HEK293 (cell line): ENCODE results near the gene PCDHA13.
A peak's percentile ranks its signal among the peaks of the same experiment; 100 is the strongest.

Experiments used
- EGR2 ChIP-seq: fragments of 450-650 bp; formaldehyde crosslinking; IDR thresholded peaks from 2 replicates; pipeline ENCODE4 v1.5.1; 2016; ENCODE audit warnings: low read depth, missing biosample characterization, missing genetic modification characterization
- GLI2 ChIP-seq: fragments of 450-650 bp; formaldehyde crosslinking; IDR thresholded peaks from 2 replicates; pipeline ENCODE4; 2017; ENCODE audit warnings: missing biosample characterization, missing genetic modification characterization, low read depth, borderline replicate concordance
- GLIS1 ChIP-seq: fragments of 450-650 bp; formaldehyde crosslinking; IDR thresholded peaks from 2 replicates; pipeline ENCODE4 v1.5.1; 2016; ENCODE audit warnings: missing biosample characterization, missing genetic modification characterization
- IKZF3 ChIP-seq: fragments of 450-650 bp; IDR thresholded peaks from 2 replicates; pipeline ENCODE4 v1.5.0; 2018; ENCODE audit warnings: missing biosample characterization, mild to moderate bottlenecking, missing genetic modification characterization, moderate library complexity
- KLF1 ChIP-seq: fragments of 450-650 bp; formaldehyde crosslinking; IDR thresholded peaks from 2 replicates; pipeline ENCODE4 v1.5.1; 2016; ENCODE audit warnings: missing biosample characterization, missing genetic modification characterization
- PRDM1 ChIP-seq: fragments of 450-650 bp; formaldehyde crosslinking; IDR thresholded peaks from 2 replicates; pipeline ENCODE4; 2016; ENCODE audit warnings: missing biosample characterization, missing genetic modification characterization
- YY1 ChIP-seq: fragments of 450-650 bp; formaldehyde crosslinking; IDR thresholded peaks from 2 replicates; pipeline ENCODE4 v1.5.1; 2018; ENCODE audit warnings: missing biosample characterization, missing genetic modification characterization
- ZBTB17 ChIP-seq: fragments of 450-650 bp; formaldehyde crosslinking; IDR thresholded peaks from 2 replicates; pipeline ENCODE4 v1.5.1; 2016; ENCODE audit warnings: missing biosample characterization, missing genetic modification characterization
- ZBTB26 ChIP-seq: fragments of 450-650 bp; formaldehyde crosslinking; optimal IDR thresholded peaks from 2 replicates; pipeline ENCODE3; 2016; ENCODE audit warnings: missing biosample characterization, mild to moderate bottlenecking, missing genetic modification characterization
- ZNF16 ChIP-seq: fragments of 450-650 bp; formaldehyde crosslinking; IDR thresholded peaks from 2 replicates; pipeline ENCODE4 v1.5.1; 2016; ENCODE audit warnings: low read depth, missing biosample characterization, missing genetic modification characterization
- ZNF2 ChIP-seq: fragments of 450-650 bp; formaldehyde crosslinking; IDR thresholded peaks from 2 replicates; pipeline ENCODE4 v1.5.1; 2016; ENCODE audit warnings: missing biosample characterization, missing genetic modification characterization
- ZNF214 ChIP-seq: fragments of 450-650 bp; formaldehyde crosslinking; IDR thresholded peaks from 2 replicates; pipeline ENCODE4 v1.5.1; 2017; ENCODE audit warnings: missing biosample characterization, mild to moderate bottlenecking, missing genetic modification characterization, borderline replicate concordance
- ZNF311 ChIP-seq: fragments of 450-650 bp; formaldehyde crosslinking; IDR thresholded peaks from 2 replicates; pipeline ENCODE4 v1.5.1; 2017; ENCODE audit warnings: missing biosample characterization, missing genetic modification characterization, borderline replicate concordance
- ZNF324 ChIP-seq: fragments of 450-650 bp; formaldehyde crosslinking; IDR thresholded peaks from 2 replicates; pipeline ENCODE4 v1.5.1; 2016; ENCODE audit warnings: missing biosample characterization, missing genetic modification characterization
- ZNF449 ChIP-seq: fragments of 450-650 bp; formaldehyde crosslinking; IDR thresholded peaks from 2 replicates; pipeline ENCODE4 v1.5.1; 2017; ENCODE audit warnings: missing biosample characterization, mild to moderate bottlenecking, missing genetic modification characterization, moderate library complexity
- ZNF48 ChIP-seq: fragments of 450-650 bp; formaldehyde crosslinking; IDR thresholded peaks from 2 replicates; pipeline ENCODE4 v1.5.1; 2016; ENCODE audit warnings: missing biosample characterization, missing genetic modification characterization
- ZNF544 ChIP-seq: fragments of 450-650 bp; formaldehyde crosslinking; IDR thresholded peaks from 2 replicates; pipeline ENCODE4 v1.5.0; 2017; ENCODE audit warnings: missing biosample characterization, missing genetic modification characterization
- ZNF560 ChIP-seq: fragments of 450-650 bp; formaldehyde crosslinking; IDR thresholded peaks from 2 replicates; pipeline ENCODE4 v1.5.1; 2017; ENCODE audit warnings: missing biosample characterization, missing genetic modification characterization, borderline replicate concordance
- ZNF596 ChIP-seq: fragments of 450-650 bp; IDR thresholded peaks from 2 replicates; pipeline ENCODE4 v1.5.0; 2018; ENCODE audit warnings: missing biosample characterization, mild to moderate bottlenecking, missing genetic modification characterization, moderate library complexity
- ZNF624 ChIP-seq: fragments of 450-650 bp; formaldehyde crosslinking; IDR thresholded peaks from 2 replicates; pipeline ENCODE4 v1.5.1; 2017; ENCODE audit warnings: missing biosample characterization, missing genetic modification characterization
- ZNF654 ChIP-seq: fragments of 450-650 bp; formaldehyde crosslinking; IDR thresholded peaks from 2 replicates; pipeline ENCODE4 v1.5.1; 2016; ENCODE audit warnings: low read depth, missing biosample characterization, missing genetic modification characterization
- ZNF658 ChIP-seq: fragments of 450-650 bp; formaldehyde crosslinking; IDR thresholded peaks from 2 replicates; pipeline ENCODE4; 2016; ENCODE audit warnings: missing biosample characterization, missing genetic modification characterization
- ZNF664 ChIP-seq: fragments of 450-650 bp; formaldehyde crosslinking; IDR thresholded peaks from 2 replicates; pipeline ENCODE4 v1.5.1; 2016; ENCODE audit warnings: missing biosample characterization, missing genetic modification characterization
- ZSCAN18 ChIP-seq: fragments of 450-650 bp; formaldehyde crosslinking; IDR thresholded peaks from 2 replicates; pipeline ENCODE4 v1.5.1; 2016; ENCODE audit warnings: missing biosample characterization, missing genetic modification characterization
- ZSCAN5A ChIP-seq: fragments of 450-650 bp; formaldehyde crosslinking; IDR thresholded peaks from 2 replicates; pipeline ENCODE4 v1.5.1; 2016; ENCODE audit warnings: missing biosample characterization, missing genetic modification characterization
- TF ChIP-seq, protein P1 (sequence below): fragments of 450-650 bp; formaldehyde crosslinking; IDR thresholded peaks from 2 replicates; pipeline ENCODE4 v1.5.1; 2016; ENCODE audit warnings: missing biosample characterization, missing genetic modification characterization
- TF ChIP-seq, protein P2 (sequence below): sonication (generic); formaldehyde crosslinking; IDR thresholded peaks from 2 replicates; pipeline ENCODE4 v1.8.1; 2022; ENCODE audit warnings: mild to moderate bottlenecking, moderate library complexity, missing genetic modification reagents
- TF ChIP-seq, protein P3 (sequence below): fragments of 450-650 bp; formaldehyde crosslinking; IDR thresholded peaks from 2 replicates; pipeline ENCODE4 v1.5.1; 2016; ENCODE audit warnings: missing biosample characterization, missing genetic modification characterization
- TF ChIP-seq, protein P4 (sequence below): fragments of 450-650 bp; formaldehyde crosslinking; IDR thresholded peaks from 2 replicates; pipeline ENCODE4 v1.5.1; 2017; ENCODE audit warnings: missing biosample characterization, missing genetic modification characterization

Gene PCDHA13

DNA sequence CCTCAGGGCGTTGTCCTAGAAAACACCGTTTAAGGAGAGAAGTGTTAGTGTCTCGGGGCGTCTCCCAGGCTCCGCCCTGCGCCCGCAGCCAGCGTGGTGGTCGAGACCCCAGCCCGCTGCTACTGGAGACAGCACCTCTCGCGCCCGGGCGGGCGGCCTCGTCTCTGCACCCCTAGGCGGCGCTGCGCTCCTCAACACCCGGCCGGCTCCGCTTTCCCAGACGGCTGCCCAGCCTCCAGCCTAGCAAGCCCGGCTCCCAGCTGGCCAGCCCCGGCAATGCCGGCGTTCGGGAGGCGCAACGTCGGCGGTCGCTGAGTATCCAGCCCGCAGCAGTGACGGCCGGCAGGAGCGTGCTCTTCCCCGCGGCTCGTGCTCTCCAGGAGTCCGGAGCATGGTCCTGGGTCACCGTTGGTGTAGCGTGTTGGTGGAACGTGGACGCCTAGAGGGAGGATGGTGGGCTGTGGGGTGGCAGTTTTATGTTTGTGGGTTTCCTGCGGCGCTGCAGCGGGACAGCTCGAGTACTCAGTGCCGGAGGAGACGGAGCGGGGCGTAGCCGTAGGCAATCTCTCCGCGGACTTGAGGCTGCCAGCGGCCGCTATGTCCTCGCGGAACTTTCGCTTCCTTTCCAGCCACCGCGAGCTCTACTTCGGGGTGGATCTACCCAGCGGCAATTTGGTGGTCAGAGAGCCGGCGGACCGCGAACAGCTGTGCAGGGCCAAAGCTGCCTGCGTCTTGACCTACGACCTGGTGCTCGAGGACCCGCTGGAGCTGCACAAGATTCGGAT is 44.7 kb downstream of the PCDHA13 start (continued):
- TF ChIP-seq ZNF214 (tag by site-specific recombination): no peak
- TF ChIP-seq, protein P1, sequence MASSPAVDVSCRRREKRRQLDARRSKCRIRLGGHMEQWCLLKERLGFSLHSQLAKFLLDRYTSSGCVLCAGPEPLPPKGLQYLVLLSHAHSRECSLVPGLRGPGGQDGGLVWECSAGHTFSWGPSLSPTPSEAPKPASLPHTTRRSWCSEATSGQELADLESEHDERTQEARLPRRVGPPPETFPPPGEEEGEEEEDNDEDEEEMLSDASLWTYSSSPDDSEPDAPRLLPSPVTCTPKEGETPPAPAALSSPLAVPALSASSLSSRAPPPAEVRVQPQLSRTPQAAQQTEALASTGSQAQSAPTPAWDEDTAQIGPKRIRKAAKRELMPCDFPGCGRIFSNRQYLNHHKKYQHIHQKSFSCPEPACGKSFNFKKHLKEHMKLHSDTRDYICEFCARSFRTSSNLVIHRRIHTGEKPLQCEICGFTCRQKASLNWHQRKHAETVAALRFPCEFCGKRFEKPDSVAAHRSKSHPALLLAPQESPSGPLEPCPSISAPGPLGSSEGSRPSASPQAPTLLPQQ (tag by site-specific recombination): peak; percentile 74
- peak; percentile 4; the same call in 1 of the 2 replicates for TF ChIP-seq ZNF654 (tag by site-specific recombination)
- no peak for TF ChIP-seq ZNF596 (tag by site-specific recombination)
- no peak for TF ChIP-seq ZNF311 (tag by site-specific recombination)
- no peak for TF ChIP-seq PRDM1
- no peak for TF ChIP-seq ZNF560
- TF ChIP-seq IKZF3 (tag by site-specific recombination): no peak
- TF ChIP-seq, protein P2, sequence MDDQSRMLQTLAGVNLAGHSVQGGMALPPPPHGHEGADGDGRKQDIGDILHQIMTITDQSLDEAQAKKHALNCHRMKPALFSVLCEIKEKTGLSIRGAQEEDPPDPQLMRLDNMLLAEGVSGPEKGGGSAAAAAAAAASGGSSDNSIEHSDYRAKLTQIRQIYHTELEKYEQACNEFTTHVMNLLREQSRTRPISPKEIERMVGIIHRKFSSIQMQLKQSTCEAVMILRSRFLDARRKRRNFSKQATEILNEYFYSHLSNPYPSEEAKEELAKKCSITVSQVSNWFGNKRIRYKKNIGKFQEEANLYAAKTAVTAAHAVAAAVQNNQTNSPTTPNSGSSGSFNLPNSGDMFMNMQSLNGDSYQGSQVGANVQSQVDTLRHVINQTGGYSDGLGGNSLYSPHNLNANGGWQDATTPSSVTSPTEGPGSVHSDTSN (CRISPR knock-in tag): peak; percentile 18; the same call in 1 of the 2 replicates
- peak; percentile 73 for TF ChIP-seq ZBTB26
- peak; percentile 90 for TF ChIP-seq ZNF2 (tag by site-specific recombination)
- TF ChIP-seq YY1 (tag by site-specific recombination): no peak
- TF ChIP-seq ZNF624 (tag by site-specific recombination): no peak
- no peak for TF ChIP-seq ZSCAN5A
- no peak for TF ChIP-seq GLIS1 (tag by site-specific recombination)
- TF ChIP-seq ZBTB17 (tag by site-specific recombination): peak; percentile 89
- no peak for TF ChIP-seq ZNF544
- TF ChIP-seq ZNF16: no peak
- TF ChIP-seq ZNF324: 0 out of 2 replicates have a peak, but pooled peaks have one; percentile 24
- TF ChIP-seq, protein P3, sequence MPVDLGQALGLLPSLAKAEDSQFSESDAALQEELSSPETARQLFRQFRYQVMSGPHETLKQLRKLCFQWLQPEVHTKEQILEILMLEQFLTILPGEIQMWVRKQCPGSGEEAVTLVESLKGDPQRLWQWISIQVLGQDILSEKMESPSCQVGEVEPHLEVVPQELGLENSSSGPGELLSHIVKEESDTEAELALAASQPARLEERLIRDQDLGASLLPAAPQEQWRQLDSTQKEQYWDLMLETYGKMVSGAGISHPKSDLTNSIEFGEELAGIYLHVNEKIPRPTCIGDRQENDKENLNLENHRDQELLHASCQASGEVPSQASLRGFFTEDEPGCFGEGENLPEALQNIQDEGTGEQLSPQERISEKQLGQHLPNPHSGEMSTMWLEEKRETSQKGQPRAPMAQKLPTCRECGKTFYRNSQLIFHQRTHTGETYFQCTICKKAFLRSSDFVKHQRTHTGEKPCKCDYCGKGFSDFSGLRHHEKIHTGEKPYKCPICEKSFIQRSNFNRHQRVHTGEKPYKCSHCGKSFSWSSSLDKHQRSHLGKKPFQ (tag by site-specific recombination): no peak
- no peak for TF ChIP-seq ZNF48
- TF ChIP-seq, protein P4, sequence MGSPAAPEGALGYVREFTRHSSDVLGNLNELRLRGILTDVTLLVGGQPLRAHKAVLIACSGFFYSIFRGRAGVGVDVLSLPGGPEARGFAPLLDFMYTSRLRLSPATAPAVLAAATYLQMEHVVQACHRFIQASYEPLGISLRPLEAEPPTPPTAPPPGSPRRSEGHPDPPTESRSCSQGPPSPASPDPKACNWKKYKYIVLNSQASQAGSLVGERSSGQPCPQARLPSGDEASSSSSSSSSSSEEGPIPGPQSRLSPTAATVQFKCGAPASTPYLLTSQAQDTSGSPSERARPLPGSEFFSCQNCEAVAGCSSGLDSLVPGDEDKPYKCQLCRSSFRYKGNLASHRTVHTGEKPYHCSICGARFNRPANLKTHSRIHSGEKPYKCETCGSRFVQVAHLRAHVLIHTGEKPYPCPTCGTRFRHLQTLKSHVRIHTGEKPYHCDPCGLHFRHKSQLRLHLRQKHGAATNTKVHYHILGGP (tag by site-specific recombination): no peak
- TF ChIP-seq KLF1 (tag by site-specific recombination): peak; percentile 91
- no peak for TF ChIP-seq EGR2 (tag by site-specific recombination)
- no peak for TF ChIP-seq ZNF449 (tag by site-specific recombination)
- TF ChIP-seq ZNF658: no peak
- TF ChIP-seq ZSCAN18: no peak
- TF ChIP-seq GLI2 (tag by site-specific recombination): no peak
- no peak for TF ChIP-seq ZNF664 (tag by site-specific recombination)
